ENCODE results near the gene SHC4.
A peak's percentile ranks its signal among the peaks of the same experiment; 100 is the strongest.
"Not testable (repeated sequence)": the region's sequence is repeated elsewhere in the genome, so short reads cannot be mapped to it uniquely, and the experiment has no call there.

Gene SHC4

GRCh38 chr15:48914717-48915116 is 49.0 kb downstream of the SHC4 start:
- no peak overlapping the region for H3K4me3 ChIP-seq
- DNase-seq (ENCODE audit: low spot score), result no peak
- no peak overlapping the region for H3K27ac ChIP-seq
- no peak for TF ChIP-seq CTCF (IDR thresholded peaks at IDR 0.05)

GRCh38 chr15:48913141-48913540 is 50.6 kb downstream of the SHC4 start:
- no peak for TF ChIP-seq CTCF (IDR thresholded peaks at IDR 0.05)
- DNase-seq (ENCODE audit: low spot score), result no peak
- Histone ChIP-seq H3K4me3 (no peak overlapping the region), H3K27ac (no peak overlapping the region)

GRCh38 chr15:48910554-48910953 is 53.2 kb downstream of the SHC4 start:
- H3K27ac ChIP-seq; DNase-seq (ENCODE audit: low spot score); H3K4me3 ChIP-seq: not testable (repeated sequence)

- H3K27ac ChIP-seq; DNase-seq (ENCODE audit: low spot score); H3K4me3 ChIP-seq: not testable (repeated sequence)
Measured at GRCh38 chr15:48909313-48909712, 54.4 kb downstream of the SHC4 start.

- Histone ChIP-seq H3K4me3 (no peak overlapping the region), H3K27ac (peak overlapping the region in 1 of 2 donors; percentile 74)
- TF ChIP-seq CTCF (IDR thresholded peaks at IDR 0.05), result no peak
- no peak for DNase-seq (ENCODE audit: low spot score)
Measured at GRCh38 chr15:48905847-48906246, 57.9 kb downstream of the SHC4 start.

GRCh38 chr15:48905216-48905615 is 58.5 kb downstream of the SHC4 start:
- Histone ChIP-seq H3K27ac (peak overlapping the region in 1 of 2 donors; percentile 74), H3K4me3 (no peak overlapping the region)
- no peak for DNase-seq (ENCODE audit: low spot score)
- no peak for TF ChIP-seq CTCF (IDR thresholded peaks at IDR 0.05)

GRCh38 chr15:48904758-48905157 is 59.0 kb downstream of the SHC4 start:
- no peak for TF ChIP-seq CTCF (IDR thresholded peaks at IDR 0.05)
- Histone ChIP-seq H3K27ac (peak overlapping the region in 1 of 2 donors; percentile 74), H3K4me3 (no peak overlapping the region)

GRCh38 chr15:48899793-48900192 is 63.9 kb downstream of the SHC4 start:
- TF ChIP-seq CTCF (IDR thresholded peaks at IDR 0.05), result no peak
- no peak for DNase-seq (ENCODE audit: low spot score)
- H3K27ac ChIP-seq, result no peak overlapping the region
- no peak overlapping the region for H3K4me3 ChIP-seq

More at GRCh38 chr15:48904758-48905157, 59.0 kb downstream of the SHC4 start:
- no peak for DNase-seq (ENCODE audit: low spot score)
